NB4 (cell line): ENCODE data around the gene UBASH3A.

Experiments
- CTCF ChIP-seq: IDR thresholded peaks from one replicate; pipeline ENCODE4 v1.5.1; 2012; ENCODE audit warnings: low read depth, low read length
- POLR2A ChIP-seq: IDR thresholded peaks from 2 replicates; pipeline ENCODE4 v1.6.1; 2011; ENCODE audit warnings: mild to moderate bottlenecking; ENCODE audit not compliant: insufficient read length; ENCODE audit errors: extremely low read depth
- TF ChIP-seq, protein P1 (sequence below): IDR thresholded peaks from 2 replicates; pipeline ENCODE4 v1.6.1; 2011; ENCODE audit warnings: low read depth, low read length

DNA sequence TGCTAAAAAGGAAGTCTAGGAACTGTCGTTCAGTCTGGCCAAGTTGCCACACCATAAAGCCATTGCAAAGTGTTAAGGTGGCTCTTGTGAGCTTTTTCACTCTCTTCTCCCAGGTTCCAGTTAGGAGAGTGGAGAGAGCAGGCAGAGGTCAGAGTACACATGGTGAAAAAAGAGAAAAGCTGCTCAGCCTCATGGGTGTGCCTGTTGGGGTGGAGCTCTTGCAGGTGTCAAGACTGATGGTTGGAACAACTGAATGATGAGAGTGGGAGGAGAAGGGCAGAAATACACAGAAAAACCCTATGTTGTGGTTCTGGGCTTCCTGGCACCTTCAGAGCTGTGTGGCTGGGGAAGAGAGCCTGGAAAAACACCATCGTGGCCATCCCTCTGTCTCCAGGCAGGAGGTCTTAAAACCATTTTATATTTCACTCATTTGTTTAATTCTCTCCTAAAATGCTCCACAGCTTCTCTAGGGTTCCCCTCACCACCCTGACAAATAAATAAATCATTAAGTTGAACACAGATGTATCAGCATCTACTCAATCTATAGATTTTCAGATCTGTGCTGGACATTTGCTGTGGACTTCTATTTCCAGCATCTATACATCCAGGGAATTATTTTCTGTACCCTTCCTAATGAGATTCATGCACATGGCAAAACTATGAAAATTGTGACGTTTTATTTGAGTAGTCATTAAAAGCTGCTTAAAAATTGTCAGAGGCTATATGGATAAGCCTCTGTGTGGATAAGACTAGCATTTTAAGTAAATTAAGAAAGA, 17.5 kb downstream of the UBASH3A start:
- TF ChIP-seq CTCF, result no peak
- TF ChIP-seq POLR2A, result no peak
- TF ChIP-seq, protein P1, sequence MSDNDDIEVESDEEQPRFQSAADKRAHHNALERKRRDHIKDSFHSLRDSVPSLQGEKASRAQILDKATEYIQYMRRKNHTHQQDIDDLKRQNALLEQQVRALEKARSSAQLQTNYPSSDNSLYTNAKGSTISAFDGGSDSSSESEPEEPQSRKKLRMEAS, result no peak
